COLO668 (cell line): ENCODE measurements around the gene EMC10.

Experiments
- DNase-seq: peaks from one replicate; lab custom pipeline; 2025; ENCODE audit not compliant: unreplicated experiment; lab: John Stamatoyannopoulos, UW

Gene EMC10

GRCh38 chr19:50495020-50495531 lies 18.8 kb downstream of the EMC10 start:
- DNase-seq: no peak

- DNase-seq: peak; percentile 13
Measured at GRCh38 chr19:50496189-50497021, 20.1 kb downstream of the EMC10 start.

GRCh38 chr19:50497022-50497405 lies 20.7 kb downstream of the EMC10 start:
- DNase-seq: no peak

- no peak for DNase-seq
Measured at GRCh38 chr19:50498219-50499056, 22.1 kb downstream of the EMC10 start.

- peak; percentile 63 for DNase-seq
Measured at GRCh38 chr19:50500060-50500752, 23.9 kb downstream of the EMC10 start.

GRCh38 chr19:50500753-50501151 lies 24.4 kb downstream of the EMC10 start:
- no peak for DNase-seq

GRCh38 chr19:50501186-50501567 lies 24.9 kb downstream of the EMC10 start:
- no peak for DNase-seq

GRCh38 chr19:50501568-50502475 lies 25.5 kb downstream of the EMC10 start:
- no peak for DNase-seq

- no peak for DNase-seq
Measured at GRCh38 chr19:50505856-50506611, 29.7 kb downstream of the EMC10 start.

- no peak for DNase-seq
Measured at GRCh38 chr19:50506700-50507099, 30.4 kb downstream of the EMC10 start.

GRCh38 chr19:50507376-50507775 lies 31.1 kb downstream of the EMC10 start:
- no peak for DNase-seq

- no peak for DNase-seq
Measured at GRCh38 chr19:50508843-50509190, 32.5 kb downstream of the EMC10 start.

GRCh38 chr19:50509366-50509765 lies 33.1 kb downstream of the EMC10 start:
- DNase-seq: no peak

GRCh38 chr19:50510121-50510670 lies 33.9 kb downstream of the EMC10 start:
- no peak for DNase-seq

GRCh38 chr19:50510700-50511068 lies 34.4 kb downstream of the EMC10 start:
- peak; percentile 84 for DNase-seq

- DNase-seq: peak; percentile 97
Measured at GRCh38 chr19:50511069-50511822, 34.9 kb downstream of the EMC10 start, which contains the start of gene JOSD2. JOSD2 (minus strand) TSS chr19:50511191; CDS start chr19:50510431, 760 bp downstream.

GRCh38 chr19:50512112-50512998 lies 36.0 kb downstream of the EMC10 start:
- no peak for DNase-seq
